ENCODE results near the gene ABCA13. TPM values are rescaled to one million over a fixed set of nuclear protein-coding genes. Genes with fewer than 3 reads are reported as not detected.

ABCA13 gene
- total and polyA plus RNA-seq, 4 donors = 1.2 to 23.2 (median 3.5) TPM

DNA sequence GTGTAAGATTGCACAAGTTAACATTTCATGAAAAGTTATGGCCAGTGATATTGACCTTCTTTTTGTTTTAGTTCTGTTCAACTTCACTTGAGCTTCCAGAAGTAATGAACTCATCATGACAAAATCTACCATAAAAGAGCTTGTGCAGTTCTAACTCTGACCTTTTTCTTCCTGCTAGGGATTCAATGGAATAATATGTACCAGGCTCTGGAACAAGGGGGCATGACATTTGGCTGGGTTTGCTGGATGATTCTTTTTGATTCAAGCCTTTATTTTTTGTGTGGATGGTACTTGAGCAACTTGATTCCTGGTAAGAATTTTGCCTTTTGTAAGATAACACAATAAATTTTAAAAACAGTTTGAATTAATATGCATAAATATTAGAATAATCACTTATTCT, 205.0 kb downstream of the ABCA13 start:
- ATAC-seq (ENCODE audit: insufficient read depth, low FRiP score) (no peak), DNase-seq (no peak)
- TF ChIP-seq, protein P1, sequence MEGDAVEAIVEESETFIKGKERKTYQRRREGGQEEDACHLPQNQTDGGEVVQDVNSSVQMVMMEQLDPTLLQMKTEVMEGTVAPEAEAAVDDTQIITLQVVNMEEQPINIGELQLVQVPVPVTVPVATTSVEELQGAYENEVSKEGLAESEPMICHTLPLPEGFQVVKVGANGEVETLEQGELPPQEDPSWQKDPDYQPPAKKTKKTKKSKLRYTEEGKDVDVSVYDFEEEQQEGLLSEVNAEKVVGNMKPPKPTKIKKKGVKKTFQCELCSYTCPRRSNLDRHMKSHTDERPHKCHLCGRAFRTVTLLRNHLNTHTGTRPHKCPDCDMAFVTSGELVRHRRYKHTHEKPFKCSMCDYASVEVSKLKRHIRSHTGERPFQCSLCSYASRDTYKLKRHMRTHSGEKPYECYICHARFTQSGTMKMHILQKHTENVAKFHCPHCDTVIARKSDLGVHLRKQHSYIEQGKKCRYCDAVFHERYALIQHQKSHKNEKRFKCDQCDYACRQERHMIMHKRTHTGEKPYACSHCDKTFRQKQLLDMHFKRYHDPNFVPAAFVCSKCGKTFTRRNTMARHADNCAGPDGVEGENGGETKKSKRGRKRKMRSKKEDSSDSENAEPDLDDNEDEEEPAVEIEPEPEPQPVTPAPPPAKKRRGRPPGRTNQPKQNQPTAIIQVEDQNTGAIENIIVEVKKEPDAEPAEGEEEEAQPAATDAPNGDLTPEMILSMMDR (IDR thresholded peaks at IDR 0.05; ENCODE audit: control extremely low read depth, extremely low read depth) = no peak
- no peaks in the 10 kb centered on the region for H3K36me3 ChIP-seq (ENCODE audit: control insufficient read depth in 4 of 4, insufficient read depth in 4 of 4, low read length in 4 of 4)
- H3K4me3 ChIP-seq = no peak overlapping the region
- peaks cover 0 to 5% (median 2%) of the 10 kb centered on the region in 4 donors for H3K9me3 ChIP-seq (ENCODE audit: control insufficient read depth in 4 of 4, insufficient read depth in 3 of 4, low read length in 3 of 4)
- H3K27me3 ChIP-seq (ENCODE audit: control insufficient read depth in 3 of 3, insufficient read depth in 3 of 3, low read length in 2 of 3) = no peaks in the 10 kb centered on the region
- no peak overlapping the region for H3K27ac ChIP-seq (ENCODE audit: low read depth in 1 of 2, low read length in 1 of 2)
- H3K9ac ChIP-seq (ENCODE audit: insufficient read depth in 1 of 2, low read length in 2 of 2) = no peak overlapping the region
- H3K4me1 ChIP-seq (ENCODE audit: control insufficient read depth in 5 of 5, insufficient read depth in 5 of 5, low read length in 5 of 5) = no peaks in the 10 kb centered on the region

GRCh38 chr7:48380921-48381320, 209.7 kb downstream of the ABCA13 start:
- TF ChIP-seq, protein P1 (IDR thresholded peaks at IDR 0.05; ENCODE audit: control extremely low read depth, extremely low read depth) = no peak
- WGBS, 2 donors = 57 to 71% methylated on average over 1 of the region's 1 CpG

DNA sequence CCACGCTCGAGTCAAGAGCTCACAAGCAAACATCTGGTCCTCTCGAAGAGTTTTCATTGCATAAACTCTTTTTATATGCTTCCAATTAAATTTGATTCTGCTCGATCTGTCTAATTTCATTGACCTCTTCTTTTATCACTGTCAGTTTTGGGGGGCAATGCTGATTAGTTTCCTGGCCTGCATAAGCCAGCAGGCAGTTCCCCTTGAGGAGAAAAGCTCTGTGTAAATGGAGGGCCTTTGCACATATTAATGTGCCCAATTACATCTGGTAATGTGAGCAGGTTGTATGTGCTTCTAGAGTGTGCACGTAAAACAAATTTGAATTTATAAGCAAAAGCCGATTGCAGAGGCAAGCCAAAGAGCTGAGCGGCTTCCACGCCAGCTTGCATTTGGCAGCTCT, 210.3 kb downstream of the ABCA13 start:
- no peak overlapping the region for H3K27ac ChIP-seq (ENCODE audit: low read depth in 1 of 2, low read length in 1 of 2)
- no peak overlapping the region for H3K9ac ChIP-seq (ENCODE audit: insufficient read depth in 1 of 2, low read length in 2 of 2)
- H3K27me3 ChIP-seq (ENCODE audit: control insufficient read depth in 3 of 3, insufficient read depth in 3 of 3, low read length in 2 of 3) = no peaks in the 10 kb centered on the region
- no peak overlapping the region for H3K4me3 ChIP-seq
- DNase-seq (no peak), ATAC-seq (ENCODE audit: insufficient read depth, low FRiP score) (no peak)
- WGBS, 2 donors = 84 to 95% methylated on average over 8 of the region's 8 CpGs
- TF ChIP-seq, protein P1 (IDR thresholded peaks at IDR 0.05; ENCODE audit: control extremely low read depth, extremely low read depth) = no peak
- H3K4me1 ChIP-seq (ENCODE audit: control insufficient read depth in 5 of 5, insufficient read depth in 5 of 5, low read length in 5 of 5) = no peaks in the 10 kb centered on the region
- no peaks in the 10 kb centered on the region for H3K9me3 ChIP-seq (ENCODE audit: control insufficient read depth in 4 of 4, insufficient read depth in 3 of 4, low read length in 3 of 4)
- no peaks in the 10 kb centered on the region for H3K36me3 ChIP-seq (ENCODE audit: control insufficient read depth in 4 of 4, insufficient read depth in 4 of 4, low read length in 4 of 4)

More at GRCh38 chr7:48380921-48381320, 209.7 kb downstream of the ABCA13 start:
- no peak for ATAC-seq (ENCODE audit: insufficient read depth, low FRiP score)
- H3K9ac ChIP-seq (ENCODE audit: insufficient read depth in 1 of 2, low read length in 2 of 2) = no peak overlapping the region
- H3K4me3 ChIP-seq = no peak overlapping the region
- H3K27ac ChIP-seq (ENCODE audit: low read depth in 1 of 2, low read length in 1 of 2) = no peak overlapping the region
- H3K9me3 ChIP-seq (ENCODE audit: control insufficient read depth in 4 of 4, insufficient read depth in 3 of 4, low read length in 3 of 4) = no peaks in the 10 kb centered on the region
- no peak for DNase-seq
- H3K27me3 ChIP-seq (ENCODE audit: control insufficient read depth in 3 of 3, insufficient read depth in 3 of 3, low read length in 2 of 3) = no peaks in the 10 kb centered on the region
- H3K36me3 ChIP-seq (ENCODE audit: control insufficient read depth in 4 of 4, insufficient read depth in 4 of 4, low read length in 4 of 4) = no peaks in the 10 kb centered on the region
- no peaks in the 10 kb centered on the region for H3K4me1 ChIP-seq (ENCODE audit: control insufficient read depth in 5 of 5, insufficient read depth in 5 of 5, low read length in 5 of 5)

DNA sequence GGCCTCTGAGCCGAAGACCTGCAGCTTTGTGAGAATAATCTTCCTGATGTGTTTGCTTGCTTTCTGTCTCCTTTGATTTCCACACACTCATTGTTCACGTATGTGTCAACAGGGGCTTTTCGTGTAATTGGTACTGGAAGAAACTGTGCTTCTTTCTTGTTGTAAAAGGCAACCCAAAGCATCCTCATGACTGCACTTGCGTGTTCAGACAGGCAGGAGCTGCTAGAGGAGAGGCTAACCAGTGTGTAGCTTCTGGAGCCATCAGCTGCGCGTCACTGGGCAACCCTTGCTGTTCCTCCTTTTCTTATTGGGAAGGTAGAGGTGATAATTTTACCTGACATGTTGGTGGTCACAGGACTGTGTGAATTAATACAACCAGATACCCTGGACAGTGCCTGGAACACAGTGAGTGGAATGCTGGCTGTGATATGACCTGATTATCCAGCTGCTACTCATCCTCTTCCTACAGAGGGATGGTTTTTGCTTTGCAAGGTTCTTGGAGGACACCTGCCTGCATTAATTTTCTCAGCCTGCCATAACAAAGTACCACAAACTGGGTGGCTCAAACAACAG, 213.0 kb downstream of the ABCA13 start:
- Histone ChIP-seq H3K9ac (ENCODE audit: insufficient read depth in 1 of 2, low read length in 2 of 2) (no peak overlapping the region), H3K4me1 (ENCODE audit: control insufficient read depth in 5 of 5, insufficient read depth in 5 of 5, low read length in 5 of 5) (no peaks in the 10 kb centered on the region), H3K36me3 (ENCODE audit: control insufficient read depth in 4 of 4, insufficient read depth in 4 of 4, low read length in 4 of 4) (no peaks in the 10 kb centered on the region), H3K27ac (ENCODE audit: low read depth in 1 of 2, low read length in 1 of 2) (no peak overlapping the region), H3K27me3 (ENCODE audit: control insufficient read depth in 3 of 3, insufficient read depth in 3 of 3, low read length in 2 of 3) (no peaks in the 10 kb centered on the region), H3K9me3 (ENCODE audit: control insufficient read depth in 4 of 4, insufficient read depth in 3 of 4, low read length in 3 of 4) (no peaks in the 10 kb centered on the region), H3K4me3 (no peak overlapping the region)
- TF ChIP-seq, protein P1 (IDR thresholded peaks at IDR 0.05; ENCODE audit: control extremely low read depth, extremely low read depth) = no peak
- WGBS, 2 donors = 93 to 94% methylated on average over 6 of the region's 6 CpGs
- no peak for ATAC-seq (ENCODE audit: insufficient read depth, low FRiP score)
- no peak for DNase-seq

All from lung (tissue), 12 donors.